ENCODE data around the gene RBM45.

GRCh38 chr2:178123163-178123562, 10.9 kb downstream of the RBM45 start:
- TF ChIP-seq CTCF (IDR thresholded peaks at IDR 0.05; ENCODE audit: insufficient read depth, low read length, poor library complexity, severe bottlenecking) (no peak), EZH2phosphoT487 (conservative IDR thresholded peaks at IDR 0.05; ENCODE audit: low read length) (no peak)

All from SU-DHL-6 (cell line).